HepG2 (cell line): ENCODE data around the gene NUP85. TPM values are rescaled to one million over a fixed set of nuclear protein-coding genes. Genes with fewer than 3 reads are reported as not detected.

Experiments
- ARID2 ChIP-seq: sonication (generic); formaldehyde crosslinking; IDR thresholded peaks from 2 replicates; pipeline ENCODE4 v1.8.1; 2022; ENCODE audit warnings: mild to moderate bottlenecking, missing genetic modification reagents, borderline replicate concordance
- BRCA1 ChIP-seq: sonication (generic); formaldehyde crosslinking; IDR thresholded peaks from 2 replicates; pipeline ENCODE4 v1.4.0; 2020; ENCODE audit warnings: missing genetic modification reagents
- CBX1 ChIP-seq: IDR thresholded peaks from one replicate; pipeline ENCODE4 v1.6.1; 2016; ENCODE audit warnings: antibody characterized with exemption, low read depth
- FOXP1 ChIP-seq, 2 experiments: fragments of 450-650 bp in 1 of 2; IDR thresholded peaks; 2 replicates each; pipeline ENCODE4 v1.6.1; 2017 to 2018; ENCODE audit warnings: antibody characterized with exemption in 1 of 2
- LBX2 ChIP-seq: sonication (generic); formaldehyde crosslinking; IDR thresholded peaks from 2 replicates; pipeline ENCODE4 v1.5.0; 2020; ENCODE audit warnings: missing genetic modification reagents, mild to moderate bottlenecking, borderline replicate concordance
- MLLT10 ChIP-seq: sonication (generic); formaldehyde crosslinking; IDR thresholded peaks from 2 replicates; pipeline ENCODE4 v1.4.0; 2020; ENCODE audit warnings: missing genetic modification reagents
- PHF20 ChIP-seq: sonication (generic); formaldehyde crosslinking; IDR thresholded peaks from 2 replicates; pipeline ENCODE4 v1.5.0; 2020; ENCODE audit warnings: mild to moderate bottlenecking, missing genetic modification reagents
- PITX1 ChIP-seq: sonication (generic); formaldehyde crosslinking; IDR thresholded peaks from 2 replicates; pipeline ENCODE4 v1.5.1; 2020; ENCODE audit warnings: mild to moderate bottlenecking, missing genetic modification reagents
- PRMT3 ChIP-seq: sonication (generic); formaldehyde crosslinking; IDR thresholded peaks from 2 replicates; pipeline ENCODE4 v1.8.1; 2022; ENCODE audit warnings: low read depth, mild to moderate bottlenecking, moderate library complexity, missing genetic modification reagents, borderline replicate concordance
- RAD21 ChIP-seq: fragments of 450-650 bp; formaldehyde crosslinking; IDR thresholded peaks from 2 replicates; pipeline ENCODE4 v1.5.0; 2020; ENCODE audit warnings: mild to moderate bottlenecking
- RARG ChIP-seq: sonication (generic); formaldehyde crosslinking; IDR thresholded peaks from 2 replicates; pipeline ENCODE4 v1.4.0; 2020; ENCODE audit warnings: low read depth, mild to moderate bottlenecking, missing genetic modification reagents
- RNF2 ChIP-seq: fragments of 450-650 bp; conservative IDR thresholded peaks from 2 replicates; pipeline ENCODE4 v1.6.1; 2016; ENCODE audit warnings: low read depth
- SSRP1 ChIP-seq: IDR thresholded peaks from 2 replicates; pipeline ENCODE4 v1.6.1; 2016; ENCODE audit warnings: control low read depth
- TGIF2 ChIP-seq: IDR thresholded peaks from 2 replicates; pipeline ENCODE4 v1.6.1; 2016; ENCODE audit warnings: control low read depth, missing compliant biosample characterization
- U2AF2 ChIP-seq: fragments of 200-400 bp; formaldehyde crosslinking; IDR thresholded peaks from 2 replicates; pipeline ENCODE4 v1.6.1; 2017; ENCODE audit warnings: low read depth, mild to moderate bottlenecking, low read length
- XBP1 ChIP-seq: sonication (generic); formaldehyde crosslinking; IDR thresholded peaks from 2 replicates; pipeline ENCODE4 v1.5.0; 2020; ENCODE audit warnings: missing genetic modification reagents
- ZBTB14 ChIP-seq: sonication (generic); formaldehyde crosslinking; IDR thresholded peaks from 2 replicates; pipeline ENCODE4 v1.4.0; 2020; ENCODE audit warnings: missing genetic modification reagents
- ZBTB42 ChIP-seq: sonication (generic); formaldehyde crosslinking; IDR thresholded peaks from 2 replicates; pipeline ENCODE4 v1.5.0; 2020; ENCODE audit warnings: mild to moderate bottlenecking, missing genetic modification reagents
- ZBTB7B ChIP-seq: sonication (generic); formaldehyde crosslinking; IDR thresholded peaks from 2 replicates; pipeline ENCODE4 v1.4.0; 2020; ENCODE audit warnings: missing genetic modification reagents
- ZNF12 ChIP-seq: sonication (generic); formaldehyde crosslinking; IDR thresholded peaks from 2 replicates; pipeline ENCODE4 v1.5.0; 2020; ENCODE audit warnings: missing genetic modification reagents
- ZNF24 ChIP-seq: fragments of 450-650 bp; IDR thresholded peaks from 2 replicates; pipeline ENCODE4 v1.6.1; 2017; ENCODE audit warnings: antibody characterized with exemption, mild to moderate bottlenecking
- ZNF274 ChIP-seq: sonication (generic); formaldehyde crosslinking; IDR thresholded peaks from 2 replicates; pipeline ENCODE4 v1.5.1; 2020; ENCODE audit warnings: mild to moderate bottlenecking, missing genetic modification reagents
- ZNF326 ChIP-seq: sonication (generic); formaldehyde crosslinking; IDR thresholded peaks from 2 replicates; pipeline ENCODE4 v1.4.0; 2020; ENCODE audit warnings: missing genetic modification reagents, borderline replicate concordance
- ZNF383 ChIP-seq: sonication (generic); formaldehyde crosslinking; IDR thresholded peaks from 2 replicates; pipeline ENCODE4 v1.4.0; 2020; ENCODE audit warnings: missing genetic modification reagents, mild to moderate bottlenecking, borderline replicate concordance
- ZNF441 ChIP-seq: sonication (generic); formaldehyde crosslinking; IDR thresholded peaks from 2 replicates; pipeline ENCODE4 v1.7.0; 2021; ENCODE audit warnings: missing genetic modification reagents, borderline replicate concordance
- ZNF451 ChIP-seq: sonication (generic); formaldehyde crosslinking; IDR thresholded peaks from 2 replicates; pipeline ENCODE4 v1.5.0; 2020; ENCODE audit warnings: mild to moderate bottlenecking, missing genetic modification reagents
- ZNF644 ChIP-seq: IDR thresholded peaks from 2 replicates; pipeline ENCODE4 v1.6.1; 2016; ENCODE audit warnings: low read depth
- polyA plus RNA-seq, 8 experiments: library from polyadenylated mRNA; depleted of rRNA in 3 of 8; stranded (reverse) in 7 of 8; unstranded in 1 of 8; fragments of >200 nt; fragmentation: Illumina TruSeq in 4 of 8; extraction: Trizol in 4 of 8; gene quantifications; 2 replicates each; pipeline versions ENCODE4 v1.2.1 to v1.2.3, GENCODE V29; 2011 to 2016; ENCODE audit warnings: low read depth in 4 of 8, missing spikeins in 1 of 8, mixed read lengths in 1 of 8; ENCODE audit not compliant: insufficient read depth in 1 of 8
- total RNA-seq, 5 experiments: library from RNA; depleted of rRNA; stranded (reverse); fragments of >200 nt; fragmentation: Illumina TruSeq; extraction: Trizol; gene quantifications; 2 replicates each; pipeline ENCODE4 v1.2.3, GENCODE V29; 2016; ENCODE audit warnings: low read depth in 1 of 5
- TF ChIP-seq, protein P1 (sequence below): IDR thresholded peaks from 2 replicates; pipeline ENCODE4 v1.6.1; 2018; ENCODE audit warnings: missing genetic modification reagents, mild to moderate bottlenecking, missing compliant biosample characterization

Gene NUP85
- total and polyA plus RNA-seq, 2 of the 13 experiments (the other 11 are each of a cell fraction or from before 2014, with no cell fraction given): 89.1 to 124 TPM

DNA sequence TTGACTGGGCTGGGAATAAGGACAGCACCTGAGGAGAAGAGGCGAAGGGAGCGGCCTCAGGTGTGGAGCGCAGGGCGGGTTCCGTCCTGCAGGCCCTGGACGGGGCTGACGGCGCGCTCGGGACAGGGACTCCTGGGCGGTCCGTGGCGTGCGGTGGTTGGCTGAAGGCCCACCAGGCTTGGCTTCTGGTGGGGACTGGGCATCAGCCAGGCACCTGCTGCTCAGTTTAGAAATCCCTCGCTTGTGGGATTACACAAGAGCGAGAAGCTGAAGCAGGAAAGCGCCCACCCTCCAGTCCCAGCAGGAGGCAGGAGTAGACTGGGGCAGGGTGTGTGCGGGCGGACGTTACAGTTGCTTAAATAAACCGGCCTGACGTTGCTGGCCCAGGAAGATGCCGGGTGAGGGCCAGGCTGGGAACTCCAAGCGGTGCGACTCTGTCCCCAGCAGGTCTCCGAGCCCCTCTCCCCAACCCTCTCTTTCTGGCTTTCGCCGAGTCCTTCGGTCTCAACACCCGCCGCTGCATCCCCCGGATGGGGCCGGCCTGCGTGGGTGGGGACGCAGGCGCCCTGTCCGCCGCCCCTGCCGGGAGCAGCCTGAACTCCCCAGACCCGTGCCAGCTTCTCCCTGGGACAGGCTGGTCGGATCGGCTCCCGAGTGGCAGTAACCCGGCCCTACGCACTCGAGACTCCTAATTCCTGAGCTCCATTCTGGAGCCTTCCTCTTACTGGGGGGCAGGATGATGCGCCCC, 64.9 kb downstream of the NUP85 start (continued):
- TF ChIP-seq ARID2 (CRISPR knock-in tag) (no peak), RNF2 (no peak), FOXP1 (IDR thresholded peaks at IDR 0.05) (no peak), FOXP1 (CRISPR knock-in tag; IDR thresholded peaks at IDR 0.05) (no peak), BRCA1 (no peak), ZNF274 (CRISPR knock-in tag) (peak; percentile 64; the same call in 1 of the 2 replicates), ZNF441 (CRISPR knock-in tag) (peak; percentile 33; the same call in 1 of the 2 replicates), ZBTB7B (CRISPR knock-in tag) (peak; percentile 65), PRMT3 (CRISPR knock-in tag) (no peak), RAD21 (CRISPR knock-in tag) (peak; percentile 85), U2AF2 (no peak), ZBTB14 (CRISPR knock-in tag) (peak; percentile 51; the same call in 1 of the 2 replicates), MLLT10 (no peak), CBX1 (peak; percentile 56), TGIF2 (CRISPR knock-in tag) (no peak), ZNF326 (CRISPR knock-in tag) (no peak), ZNF644 (CRISPR knock-in tag) (no peak), ZNF451 (CRISPR knock-in tag) (no peak; the same call in 1 of the 2 replicates), LBX2 (no peak), ZNF24 (no peak), RARG (0 out of 2 replicates have a peak, but pooled peaks have one; percentile 54), XBP1 (CRISPR knock-in tag) (no peak), SSRP1 (peak; percentile 84), PHF20 (CRISPR knock-in tag) (no peak), ZBTB42 (CRISPR knock-in tag) (0 out of 2 replicates have a peak, but pooled peaks have one; percentile 55), ZNF12 (no peak), ZNF383 (no peak), PITX1 (CRISPR knock-in tag) (peak; percentile 79)
- TF ChIP-seq, protein P1, sequence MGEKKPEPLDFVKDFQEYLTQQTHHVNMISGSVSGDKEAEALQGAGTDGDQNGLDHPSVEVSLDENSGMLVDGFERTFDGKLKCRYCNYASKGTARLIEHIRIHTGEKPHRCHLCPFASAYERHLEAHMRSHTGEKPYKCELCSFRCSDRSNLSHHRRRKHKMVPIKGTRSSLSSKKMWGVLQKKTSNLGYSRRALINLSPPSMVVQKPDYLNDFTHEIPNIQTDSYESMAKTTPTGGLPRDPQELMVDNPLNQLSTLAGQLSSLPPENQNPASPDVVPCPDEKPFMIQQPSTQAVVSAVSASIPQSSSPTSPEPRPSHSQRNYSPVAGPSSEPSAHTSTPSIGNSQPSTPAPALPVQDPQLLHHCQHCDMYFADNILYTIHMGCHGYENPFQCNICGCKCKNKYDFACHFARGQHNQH (CRISPR knock-in tag): peak; percentile 85; the same call in 1 of the 2 replicates
